ENCODE data around the gene ACVRL1. TPM values are rescaled to one million over a fixed set of nuclear protein-coding genes. Genes with fewer than 3 reads are reported as not detected.

ACVRL1 gene
- total and polyA plus RNA-seq, 9 of the 15 experiments (the other 6 are each of a cell fraction or from before 2014, with no cell fraction given): 0.07 to 1.4 (median 0.30) TPM

GRCh38 chr12:51886021-51886710 lies 21.1 kb upstream of the ACVRL1 start (continued):
- TF ChIP-seq MLLT1 (IDR thresholded peaks at IDR 0.05) (no peak), STAT5A (IDR thresholded peaks at IDR 0.05; ENCODE audit: borderline replicate concordance, low read length) (no peak), SMARCC2 (IDR thresholded peaks at IDR 0.05; ENCODE audit: low read depth) (no peak), MITF (IDR thresholded peaks at IDR 0.05) (0 out of 2 replicates have a peak, but pooled peaks have one; percentile 35), MCM7 (IDR thresholded peaks at IDR 0.05) (no peak), ZBTB8A (IDR thresholded peaks at IDR 0.05; ENCODE audit: partially characterized antibody) (no peak), ZNF174 (CRISPR knock-in tag; IDR thresholded peaks at IDR 0.05) (no peak), CREB1 (IDR thresholded peaks at IDR 0.05) (no peak), CREB1 (CRISPR knock-in tag; IDR thresholded peaks at IDR 0.05) (peak; percentile 16; the same call in 1 of the 2 replicates), ZNF592 (IDR thresholded peaks at IDR 0.05) (no peak), RNF2 (IDR thresholded peaks at IDR 0.05) (0 out of 2 replicates have a peak, but pooled peaks have one; percentile 25), MTF1 (CRISPR knock-in tag; IDR thresholded peaks at IDR 0.05; ENCODE audit: borderline replicate concordance) (no peak), SNRNP70 (optimal IDR thresholded peaks at IDR 0.05; ENCODE audit: low read depth, low read length) (no peak), ZBTB26 (CRISPR knock-in tag; IDR thresholded peaks at IDR 0.05) (no peak), U2AF2 (optimal IDR thresholded peaks at IDR 0.05; ENCODE audit: low read depth, low read length) (no peak), ZKSCAN1 (IDR thresholded peaks at IDR 0.05; ENCODE audit: low read depth, low read length) (no peak)
